Measurements from ENCODE around the gene TCEA3. TPM values are rescaled to one million over a fixed set of nuclear protein-coding genes. Genes with fewer than 3 reads are reported as not detected.

The TCEA3 gene
- total and polyA plus RNA-seq, 12 donors = 25.1 to 93.0 (median 67.2) TPM

GRCh38 chr1:23463286-23463685, 38.7 kb upstream of the TCEA3 start:
- Histone ChIP-seq H3K36me3 (peaks cover 0 to 3% (median 0%) of the 10 kb centered on the region in 9 donors), H3K27me3 (no peaks in the 10 kb centered on the region), H3K9me3 (no peaks in the 10 kb centered on the region), H3K27ac (no peak overlapping the region), H3K4me3 (no peak overlapping the region), H3K4me1 (peaks cover 0 to 5% (median 0%) of the 10 kb centered on the region in 9 donors)
- 87 to 88% methylated on average over 3 of the region's 3 CpGs for WGBS, 2 donors
- DNase-seq (no peak), ATAC-seq (no peak)
- intact Hi-C loops (cut with DNase I) = no loop called here
- TF ChIP-seq CTCF (IDR thresholded peaks at IDR 0.05) = no peak

GRCh38 chr1:23462766-23463165, 38.2 kb upstream of the TCEA3 start:
- intact Hi-C loops (cut with DNase I) = no loop called here
- Histone ChIP-seq H3K9me3 (no peaks in the 10 kb centered on the region), H3K4me1 (peaks cover 0 to 2% (median 0%) of the 10 kb centered on the region in 9 donors), H3K27ac (no peak overlapping the region), H3K4me3 (no peak overlapping the region), H3K36me3 (peaks cover 0 to 5% (median 0%) of the 10 kb centered on the region in 9 donors), H3K27me3 (no peaks in the 10 kb centered on the region)
- DNase-seq (no peak), ATAC-seq (no peak)
- WGBS, 2 donors = 91 to 97% methylated on average over 2 of the region's 2 CpGs
- no peak for TF ChIP-seq CTCF (IDR thresholded peaks at IDR 0.05)

- ATAC-seq = no peak
- 83 to 84% methylated on average over 3 of the region's 3 CpGs for WGBS, 2 donors
- no peak overlapping the region for H3K4me3 ChIP-seq
- H3K9me3 ChIP-seq = no peaks in the 10 kb centered on the region
- peaks cover 0 to 10% (median 0%) of the 10 kb centered on the region in 9 donors for H3K4me1 ChIP-seq
- no peak for DNase-seq
- TF ChIP-seq CTCF (IDR thresholded peaks at IDR 0.05) = no peak
- intact Hi-C loops (cut with DNase I) = no loop called here
- no peak overlapping the region for H3K27ac ChIP-seq
- peaks cover 0 to 19% (median 0%) of the 10 kb centered on the region in 9 donors for H3K36me3 ChIP-seq
- no peaks in the 10 kb centered on the region for H3K27me3 ChIP-seq
These were observed 36.5 kb upstream of the TCEA3 start for GRCh38 chr1:23461050-23461449.

GRCh38 chr1:23460519-23460918, 36.0 kb upstream of the TCEA3 start:
- Histone ChIP-seq H3K36me3 (peaks cover 0 to 23% (median 0%) of the 10 kb centered on the region in 9 donors), H3K4me3 (no peak overlapping the region), H3K4me1 (peaks cover 0 to 10% (median 0%) of the 10 kb centered on the region in 9 donors), H3K27me3 (no peaks in the 10 kb centered on the region), H3K27ac (no peak overlapping the region), H3K9me3 (no peaks in the 10 kb centered on the region)
- TF ChIP-seq CTCF (IDR thresholded peaks at IDR 0.05) = no peak
- intact Hi-C loops (cut with DNase I) = no loop called here
- no peak for ATAC-seq
- WGBS, 2 donors = 91 to 96% methylated on average over 4 of the region's 4 CpGs
- DNase-seq = no peak
